ENCODE results near the gene PHOSPHO2. TPM values are rescaled to one million over a fixed set of nuclear protein-coding genes. Genes with fewer than 3 reads are reported as not detected.

PHOSPHO2 gene
- total and polyA plus RNA-seq, 4 donors: 1.9 to 12.6 (median 2.8) TPM

- 52 to 64% methylated on average over 1 of the region's 1 CpG for WGBS, 2 donors
- H3K9ac ChIP-seq (ENCODE audit: insufficient read depth in 1 of 2, low read length in 2 of 2): no peak overlapping the region
- H3K4me1 ChIP-seq (ENCODE audit: control insufficient read depth in 5 of 5, insufficient read depth in 5 of 5, low read length in 5 of 5): no peaks in the 10 kb centered on the region
- DNase-seq (peak in 1 of 3 donors; percentile 13), ATAC-seq (ENCODE audit: insufficient read depth, low FRiP score) (no peak)
- no peak overlapping the region for H3K4me3 ChIP-seq
- H3K27ac ChIP-seq (ENCODE audit: low read depth in 1 of 2, low read length in 1 of 2): no peak overlapping the region
- H3K9me3 ChIP-seq (ENCODE audit: control insufficient read depth in 4 of 4, insufficient read depth in 3 of 4, low read length in 3 of 4): no peaks in the 10 kb centered on the region
- no peaks in the 10 kb centered on the region for H3K36me3 ChIP-seq (ENCODE audit: control insufficient read depth in 4 of 4, insufficient read depth in 4 of 4, low read length in 4 of 4)
- no peak for TF ChIP-seq CTCF (IDR thresholded peaks at IDR 0.05; ENCODE audit: control extremely low read depth, extremely low read depth)
- H3K27me3 ChIP-seq (ENCODE audit: control insufficient read depth in 3 of 3, insufficient read depth in 3 of 3, low read length in 2 of 3): no peaks in the 10 kb centered on the region
These were observed 29.0 kb upstream of the PHOSPHO2 start for GRCh38 chr2:169664978-169665930.

- no peak overlapping the region for H3K4me3 ChIP-seq
- H3K9me3 ChIP-seq (ENCODE audit: control insufficient read depth in 4 of 4, insufficient read depth in 3 of 4, low read length in 3 of 4): no peaks in the 10 kb centered on the region
- H3K27me3 ChIP-seq (ENCODE audit: control insufficient read depth in 3 of 3, insufficient read depth in 3 of 3, low read length in 2 of 3): no peaks in the 10 kb centered on the region
- no peak overlapping the region for H3K9ac ChIP-seq (ENCODE audit: insufficient read depth in 1 of 2, low read length in 2 of 2)
- ATAC-seq (ENCODE audit: insufficient read depth, low FRiP score) (no peak), DNase-seq (no peak)
- no peak for TF ChIP-seq CTCF (IDR thresholded peaks at IDR 0.05; ENCODE audit: control extremely low read depth, extremely low read depth)
- no peak overlapping the region for H3K27ac ChIP-seq (ENCODE audit: low read depth in 1 of 2, low read length in 1 of 2)
- 32 to 35% methylated on average over 2 of the region's 2 CpGs for WGBS, 2 donors
- H3K4me1 ChIP-seq (ENCODE audit: control insufficient read depth in 5 of 5, insufficient read depth in 5 of 5, low read length in 5 of 5): no peaks in the 10 kb centered on the region
- H3K36me3 ChIP-seq (ENCODE audit: control insufficient read depth in 4 of 4, insufficient read depth in 4 of 4, low read length in 4 of 4): no peaks in the 10 kb centered on the region
These were observed 26.7 kb upstream of the PHOSPHO2 start for GRCh38 chr2:169667583-169667982.

GRCh38 chr2:169670215-169670651, 24.0 kb upstream of the PHOSPHO2 start:
- H3K9me3 ChIP-seq (ENCODE audit: control insufficient read depth in 4 of 4, insufficient read depth in 3 of 4, low read length in 3 of 4): no peaks in the 10 kb centered on the region
- no peak overlapping the region for H3K27ac ChIP-seq (ENCODE audit: low read depth in 1 of 2, low read length in 1 of 2)
- DNase-seq (no peak), ATAC-seq (ENCODE audit: insufficient read depth, low FRiP score) (no peak)
- no peak overlapping the region for H3K4me3 ChIP-seq
- H3K9ac ChIP-seq (ENCODE audit: insufficient read depth in 1 of 2, low read length in 2 of 2): no peak overlapping the region
- no peaks in the 10 kb centered on the region for H3K36me3 ChIP-seq (ENCODE audit: control insufficient read depth in 4 of 4, insufficient read depth in 4 of 4, low read length in 4 of 4)
- WGBS, 2 donors: 87 to 96% methylated on average over 2 of the region's 2 CpGs
- no peaks in the 10 kb centered on the region for H3K27me3 ChIP-seq (ENCODE audit: control insufficient read depth in 3 of 3, insufficient read depth in 3 of 3, low read length in 2 of 3)
- no peak for TF ChIP-seq CTCF (IDR thresholded peaks at IDR 0.05; ENCODE audit: control extremely low read depth, extremely low read depth)
- no peaks in the 10 kb centered on the region for H3K4me1 ChIP-seq (ENCODE audit: control insufficient read depth in 5 of 5, insufficient read depth in 5 of 5, low read length in 5 of 5)
